Measurements from ENCODE around the gene CNOT2. TPM values are rescaled to one million over a fixed set of nuclear protein-coding genes. Genes with fewer than 3 reads are reported as not detected.

Gene CNOT2
- total RNA-seq, 1 donor from 2014 or later, result 121 TPM

DNA sequence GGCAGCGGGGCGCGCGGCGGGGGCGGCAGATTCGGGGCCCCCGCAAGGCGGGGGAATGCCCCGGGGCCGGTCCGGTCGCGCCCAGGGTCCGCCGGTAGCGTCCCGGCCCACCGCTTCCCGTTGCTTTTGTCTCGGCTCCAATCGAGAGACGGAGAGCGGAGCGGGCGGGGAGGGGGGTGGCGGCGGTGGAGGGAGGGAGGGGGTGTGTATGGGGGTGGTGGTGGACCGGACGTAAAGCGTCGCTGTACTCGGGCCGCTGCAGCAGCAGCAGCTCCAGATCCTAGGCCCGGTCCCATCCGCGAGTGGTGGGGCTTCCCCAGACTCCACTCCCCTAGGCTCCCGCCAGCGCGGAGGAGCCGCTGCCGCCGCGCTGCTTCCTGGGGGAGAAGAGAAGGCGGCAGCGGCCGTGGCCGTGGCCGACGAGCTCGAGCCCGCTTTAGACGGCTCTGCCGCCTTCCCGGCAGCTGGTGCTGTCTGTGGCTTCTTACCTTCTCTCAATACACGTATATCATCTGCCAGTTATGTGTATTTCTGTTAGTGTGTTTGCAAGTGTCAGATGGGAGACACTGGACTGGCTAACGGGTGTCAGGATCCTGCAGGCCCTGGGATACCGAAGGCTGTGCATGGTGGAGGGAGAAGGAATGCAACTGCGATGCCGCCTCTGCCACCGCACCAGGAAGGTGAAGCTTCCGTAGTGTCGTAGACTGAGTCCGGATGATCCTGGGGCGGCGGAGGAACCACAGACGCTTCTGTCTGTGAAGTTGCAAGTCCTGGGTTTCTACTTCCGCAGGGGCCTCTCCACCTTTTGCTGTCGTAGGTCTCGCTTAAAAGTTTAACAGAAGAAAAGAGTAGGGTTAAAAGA is 508 bp downstream of the CNOT2 start:
- H3K36me3 Mint-ChIP-seq (ENCODE audit: unreplicated experiment), result no peaks in the 10 kb centered on the region
- H3K9me3 Mint-ChIP-seq (ENCODE audit: unreplicated experiment), result peaks cover 9% of the 10 kb centered on the region
- peak overlapping the region; percentile 100 for H3K4me3 Mint-ChIP-seq (ENCODE audit: unreplicated experiment)
- peak overlapping the region; percentile 99 for H3K27ac Mint-ChIP-seq (ENCODE audit: unreplicated experiment)
- peaks cover 23% of the 10 kb centered on the region for H3K4me1 Mint-ChIP-seq (ENCODE audit: low read depth, unreplicated experiment)
- TF ChIP-seq CTCF (IDR thresholded peaks at IDR 0.05; ENCODE audit: partially characterized antibody, unreplicated experiment), result no peak
- peak; percentile 78 for DNase-seq
- H3K27me3 Mint-ChIP-seq (ENCODE audit: unreplicated experiment), result peaks cover 12% of the 10 kb centered on the region

DNA sequence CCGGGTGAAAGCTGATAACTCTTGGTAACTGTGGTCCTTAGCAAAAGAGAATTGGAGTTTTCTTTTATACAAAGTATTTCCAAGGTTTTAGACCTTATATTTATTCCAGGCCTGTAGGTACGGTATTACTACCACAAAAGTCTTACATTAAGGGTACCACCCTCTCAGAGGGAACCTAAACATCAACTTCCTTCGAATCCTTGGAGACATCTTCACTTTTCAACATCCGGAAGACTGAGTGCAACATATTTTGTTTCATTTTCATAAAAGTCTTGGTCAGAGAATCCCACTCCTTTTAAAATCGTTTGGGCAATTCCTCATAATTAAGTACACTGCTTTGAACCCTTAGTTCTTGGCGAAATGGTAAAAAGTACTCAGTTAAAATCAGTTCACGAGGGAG is 1.2 kb downstream of the CNOT2 start:
- H3K27me3 Mint-ChIP-seq (ENCODE audit: unreplicated experiment), result peaks cover 12% of the 10 kb centered on the region
- no peak for DNase-seq
- TF ChIP-seq CTCF (IDR thresholded peaks at IDR 0.05; ENCODE audit: partially characterized antibody, unreplicated experiment), result no peak
- H3K4me3 Mint-ChIP-seq (ENCODE audit: unreplicated experiment), result peak overlapping the region; percentile 99
- H3K36me3 Mint-ChIP-seq (ENCODE audit: unreplicated experiment), result no peaks in the 10 kb centered on the region
- peak overlapping the region; percentile 99 for H3K27ac Mint-ChIP-seq (ENCODE audit: unreplicated experiment)
- H3K9me3 Mint-ChIP-seq (ENCODE audit: unreplicated experiment), result peaks cover 9% of the 10 kb centered on the region
- H3K4me1 Mint-ChIP-seq (ENCODE audit: low read depth, unreplicated experiment), result peaks cover 23% of the 10 kb centered on the region

GRCh38 chr12:70245458-70245857 is 2.2 kb downstream of the CNOT2 start:
- Mint-ChIP-seq H3K27ac (ENCODE audit: unreplicated experiment) (peak overlapping the region; percentile 16), H3K9me3 (ENCODE audit: unreplicated experiment) (peaks cover 9% of the 10 kb centered on the region), H3K4me1 (ENCODE audit: low read depth, unreplicated experiment) (peaks cover 25% of the 10 kb centered on the region)

DNA sequence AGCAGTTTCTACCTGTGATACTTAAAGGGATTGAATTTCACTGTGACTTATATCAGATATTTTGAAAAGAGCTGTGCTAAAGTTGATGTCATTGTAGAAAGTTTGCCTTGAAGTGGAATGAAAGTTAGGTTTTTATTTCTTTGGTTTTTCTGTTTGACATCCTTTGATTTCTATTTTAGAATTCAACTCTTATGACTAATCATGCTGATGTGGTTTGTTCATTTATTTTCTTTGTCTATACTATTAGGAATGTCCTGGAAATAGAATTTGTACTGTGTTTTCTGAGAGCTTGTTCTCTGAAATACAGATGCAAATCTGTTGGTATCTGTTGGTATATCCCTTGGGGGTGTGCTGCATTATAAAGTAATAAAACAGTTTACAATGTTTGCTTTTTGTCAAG is 3.3 kb downstream of the CNOT2 start:
- peak overlapping the region; percentile 69 for H3K4me3 Mint-ChIP-seq (ENCODE audit: unreplicated experiment)
- H3K27ac Mint-ChIP-seq (ENCODE audit: unreplicated experiment), result no peak overlapping the region
- H3K9me3 Mint-ChIP-seq (ENCODE audit: unreplicated experiment), result peaks cover 9% of the 10 kb centered on the region
- H3K4me1 Mint-ChIP-seq (ENCODE audit: low read depth, unreplicated experiment), result peaks cover 30% of the 10 kb centered on the region
- peaks cover 10% of the 10 kb centered on the region for H3K27me3 Mint-ChIP-seq (ENCODE audit: unreplicated experiment)
- no peak for TF ChIP-seq CTCF (IDR thresholded peaks at IDR 0.05; ENCODE audit: partially characterized antibody, unreplicated experiment)
- no peaks in the 10 kb centered on the region for H3K36me3 Mint-ChIP-seq (ENCODE audit: unreplicated experiment)
- no peak for DNase-seq

More at GRCh38 chr12:70245458-70245857, 2.2 kb downstream of the CNOT2 start:
- no peak for TF ChIP-seq CTCF (IDR thresholded peaks at IDR 0.05; ENCODE audit: partially characterized antibody, unreplicated experiment)
- no peak for DNase-seq
- H3K27me3 Mint-ChIP-seq (ENCODE audit: unreplicated experiment), result peaks cover 12% of the 10 kb centered on the region
- H3K4me3 Mint-ChIP-seq (ENCODE audit: unreplicated experiment), result peak overlapping the region; percentile 69
- no peaks in the 10 kb centered on the region for H3K36me3 Mint-ChIP-seq (ENCODE audit: unreplicated experiment)

DNA sequence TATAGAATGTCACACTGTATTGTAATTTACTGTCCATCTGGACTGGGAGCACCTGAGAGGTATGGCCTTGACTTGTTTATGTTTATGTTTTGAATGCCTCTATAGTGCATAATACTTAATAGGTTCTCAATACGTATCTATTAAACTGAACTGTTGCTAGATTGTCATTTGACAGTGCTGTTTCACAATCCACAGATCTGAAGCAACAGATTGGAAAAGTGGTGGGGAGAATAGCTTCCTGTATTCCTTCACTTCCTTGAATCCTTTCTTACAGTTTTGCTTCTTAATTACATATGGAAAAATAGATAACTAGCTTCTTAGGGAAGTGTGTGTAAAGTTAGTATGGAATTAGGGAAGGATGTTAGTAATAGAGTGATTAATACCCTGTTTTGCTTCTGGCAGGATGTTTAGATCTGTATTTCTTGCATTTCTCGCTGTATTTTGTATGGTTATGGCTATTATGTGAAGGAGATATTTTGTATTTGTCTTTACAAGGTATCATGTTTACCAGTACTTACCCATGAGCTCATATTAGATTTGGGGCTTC is 4.5 kb downstream of the CNOT2 start:
- TF ChIP-seq CTCF (IDR thresholded peaks at IDR 0.05; ENCODE audit: partially characterized antibody, unreplicated experiment), result no peak
- Mint-ChIP-seq H3K36me3 (ENCODE audit: unreplicated experiment) (no peaks in the 10 kb centered on the region), H3K9me3 (ENCODE audit: unreplicated experiment) (peaks cover 3% of the 10 kb centered on the region), H3K4me1 (ENCODE audit: low read depth, unreplicated experiment) (peaks cover 28% of the 10 kb centered on the region), H3K27me3 (ENCODE audit: unreplicated experiment) (peaks cover 4% of the 10 kb centered on the region), H3K27ac (ENCODE audit: unreplicated experiment) (no peak overlapping the region), H3K4me3 (ENCODE audit: unreplicated experiment) (no peak overlapping the region)
- DNase-seq, result no peak
